Activated CD4-positive, alpha-beta T cell treated with anti-CD3 and anti-CD28 coated beads, Interleukin-10, Interleukin-2, amounts not matched to agents 100 ng/mL and 50 ng/mL, durations not matched to agents 16 hours and 8 hours (primary cell): Measurements from ENCODE around the gene POU5F1.

Source experiments
- DNase-seq: peaks from one replicate; pipeline ENCODE4 v3.0.0-alpha.2; 2020

POU5F1 gene

DNA sequence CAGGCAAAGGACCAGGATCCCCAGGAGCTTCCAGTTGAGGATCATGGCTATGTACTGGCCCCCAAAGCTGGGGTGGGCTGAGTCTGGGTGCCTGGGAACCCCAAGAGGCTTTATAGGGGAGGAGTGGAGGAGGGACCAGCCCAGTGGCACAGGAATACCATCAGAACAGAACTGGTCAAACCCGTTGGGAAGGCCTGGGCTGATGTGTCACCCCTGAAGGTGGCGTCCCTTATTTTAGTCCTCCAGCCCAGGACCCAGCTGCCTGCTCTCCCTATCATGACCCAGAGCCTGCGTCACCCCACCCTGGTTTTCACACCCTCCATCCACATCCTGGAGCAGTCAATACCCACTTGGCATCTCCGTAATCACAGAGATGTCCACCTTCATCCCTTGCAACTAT lies 31.5 kb downstream of the POU5F1 start, which contains the start of gene PSORS1C2:
PSORS1C2 (minus strand) TSS at position 85 of the 400 bp plus-strand sequence; CDS start at position 45, 40 bp downstream.
- no peak for DNase-seq

DNA sequence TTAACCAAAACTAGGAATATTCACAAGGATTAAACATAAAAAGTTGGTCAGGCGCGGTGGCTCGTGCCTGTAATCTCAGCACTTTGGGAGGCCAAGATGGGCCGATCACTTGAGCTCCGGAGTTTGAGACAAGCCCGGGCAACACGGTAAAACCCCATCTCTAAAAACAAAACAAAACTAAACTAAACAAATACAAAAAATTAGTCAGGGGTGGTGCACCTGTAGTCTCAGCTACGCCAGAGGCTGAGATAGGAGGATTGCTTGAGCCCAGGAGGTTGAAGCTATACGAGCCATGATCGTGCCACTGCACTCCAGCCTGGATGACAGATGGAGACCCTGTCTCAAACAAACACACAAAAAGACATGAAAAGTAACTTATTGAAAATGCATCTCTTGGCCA lies 34.8 kb downstream of the POU5F1 start:
- no peak for DNase-seq

DNA sequence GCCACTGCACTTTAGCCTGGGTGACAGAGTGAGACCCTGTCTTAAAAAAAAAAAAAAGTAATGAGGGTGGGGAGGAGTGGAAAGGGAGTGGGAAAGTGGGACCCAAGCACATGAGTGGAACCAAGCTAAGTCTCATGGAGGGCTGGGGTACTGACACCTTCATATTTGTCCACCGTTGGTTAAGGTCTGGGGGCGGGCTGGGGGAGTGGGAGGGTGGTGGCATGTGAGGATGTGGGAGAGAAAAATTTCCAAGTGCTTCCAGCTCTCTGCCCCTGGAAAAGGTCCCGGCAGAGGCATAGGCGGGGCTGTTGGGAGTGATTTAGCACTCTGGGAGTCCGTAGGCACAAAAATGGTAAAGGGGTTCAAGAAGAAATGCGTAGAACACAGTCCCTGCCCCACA lies 37.7 kb downstream of the POU5F1 start:
- no peak for DNase-seq

DNA sequence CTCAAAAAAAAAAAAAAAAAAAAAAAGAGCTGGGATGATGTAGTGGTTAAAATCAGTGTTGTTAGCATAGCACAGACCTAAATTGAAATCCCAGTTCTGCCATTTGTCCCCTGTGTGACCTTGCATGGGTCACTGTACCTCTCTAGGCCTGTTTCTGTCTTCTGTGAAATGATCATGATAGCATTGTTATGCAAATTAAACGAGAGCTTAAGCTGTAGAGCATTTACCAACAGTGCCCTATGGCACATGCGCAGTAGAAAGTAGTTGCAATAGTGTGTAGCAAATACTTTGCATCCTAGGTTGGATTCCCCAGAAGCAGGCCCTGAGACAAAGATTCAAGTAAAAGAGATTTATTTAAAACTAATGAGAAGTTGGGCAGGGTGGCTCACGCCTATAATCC lies 38.9 kb downstream of the POU5F1 start:
- DNase-seq: no peak

DNA sequence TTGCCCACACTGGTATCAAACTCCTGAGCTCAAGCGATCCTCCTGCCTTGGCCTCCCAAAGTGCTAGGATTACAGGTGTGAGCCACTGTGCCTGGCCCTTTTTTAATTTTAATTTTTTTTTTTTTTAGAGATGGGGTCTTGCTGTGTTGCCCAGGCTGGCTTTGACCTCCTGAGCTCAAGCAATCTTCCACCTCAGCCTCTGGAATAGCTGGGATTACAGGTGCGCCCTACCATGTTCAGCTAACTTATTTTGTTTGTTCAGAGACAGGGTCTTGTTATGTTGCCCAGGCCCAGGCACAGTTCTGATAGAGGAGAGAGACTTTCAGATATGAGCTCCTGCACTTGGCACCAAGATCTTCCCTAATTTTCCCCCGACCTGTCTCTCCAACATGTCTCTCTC lies 39.7 kb downstream of the POU5F1 start:
- DNase-seq: no peak

DNA sequence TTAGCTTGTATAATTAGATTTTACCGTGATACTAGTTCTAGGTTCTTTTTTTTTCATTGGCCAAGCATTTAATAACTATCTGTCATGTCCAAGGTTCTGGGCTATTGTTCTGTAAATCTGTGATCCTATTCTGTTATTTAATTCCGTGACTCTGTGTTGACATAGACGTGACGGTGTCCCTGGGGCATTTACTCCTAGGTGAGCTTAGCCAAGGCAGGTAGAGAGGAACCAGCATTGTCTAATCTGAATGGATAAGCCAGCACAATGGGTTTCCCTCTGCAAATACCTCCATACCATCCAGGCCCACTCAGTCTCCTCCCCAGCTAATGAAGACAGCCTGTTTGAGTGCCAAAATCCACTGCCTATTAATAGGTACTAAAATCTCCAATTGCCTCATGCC lies 41.4 kb downstream of the POU5F1 start:
- DNase-seq: no peak

DNA sequence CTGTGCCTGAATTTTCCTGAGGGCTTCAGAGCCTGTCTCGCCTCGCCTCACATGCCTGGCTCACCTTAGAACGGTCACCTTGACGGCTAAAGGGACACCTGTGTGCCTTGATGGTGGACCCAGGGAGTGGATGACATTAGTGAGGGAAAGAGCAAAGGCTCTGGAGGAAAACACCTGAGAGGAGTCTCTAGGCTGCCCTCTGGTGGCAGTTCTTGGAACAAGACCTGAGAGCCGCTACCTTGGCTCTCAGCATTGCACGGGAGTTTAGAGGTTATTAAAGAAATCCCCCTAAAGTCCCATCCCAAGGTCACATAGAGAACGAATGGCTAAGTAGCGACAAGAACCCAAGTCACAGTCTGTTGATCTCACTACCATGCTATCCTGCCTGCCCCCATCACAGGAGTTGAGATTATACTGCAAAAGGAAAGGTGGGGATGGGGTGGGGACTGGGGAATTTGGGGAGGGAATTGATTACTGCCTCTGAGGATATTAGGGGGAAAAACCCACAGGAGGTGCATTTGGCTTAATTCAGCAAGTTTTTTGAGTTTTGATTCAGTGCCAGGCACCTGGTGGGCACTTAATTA lies 42.3 kb downstream of the POU5F1 start:
- peak; percentile 73 for DNase-seq

DNA sequence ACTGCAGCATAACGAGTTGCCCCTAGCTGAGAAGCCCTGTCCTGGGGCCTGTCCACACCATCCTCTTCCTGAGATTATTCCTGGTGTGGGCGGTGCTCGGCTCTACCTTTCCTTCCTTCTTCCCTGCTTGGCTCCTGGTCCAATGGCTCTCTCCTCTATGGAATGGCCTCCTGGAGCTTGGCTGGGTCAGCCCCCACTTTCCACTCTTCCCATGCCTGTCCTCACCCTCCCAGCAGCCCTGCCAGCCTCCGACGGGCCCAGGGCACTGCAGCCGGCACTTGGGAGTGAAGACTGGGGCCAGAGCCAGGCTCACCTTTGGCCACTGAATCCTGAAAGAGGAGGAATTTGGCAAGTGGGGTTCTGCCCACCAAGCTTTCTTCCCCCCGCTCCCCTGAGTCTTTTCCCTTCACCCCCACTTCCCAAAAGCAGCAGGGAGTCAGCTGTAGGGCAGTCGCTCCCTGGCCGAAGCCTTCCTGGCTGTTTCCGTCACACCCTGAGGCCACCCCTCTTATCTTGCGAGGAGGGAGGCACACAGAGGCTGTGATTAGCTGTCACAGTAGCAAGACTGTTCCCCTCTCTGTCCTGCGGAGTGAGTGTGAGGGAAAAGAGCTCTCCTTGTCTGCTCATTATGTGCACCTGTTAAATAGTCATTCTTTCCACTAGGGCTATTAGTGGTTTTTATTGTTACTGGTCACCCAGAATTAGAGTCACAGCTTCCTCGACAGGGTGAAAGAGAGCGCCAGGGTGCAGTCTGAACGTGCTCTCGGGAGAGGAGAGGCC lies 43.9 kb downstream of the POU5F1 start:
- no peak for DNase-seq

DNA sequence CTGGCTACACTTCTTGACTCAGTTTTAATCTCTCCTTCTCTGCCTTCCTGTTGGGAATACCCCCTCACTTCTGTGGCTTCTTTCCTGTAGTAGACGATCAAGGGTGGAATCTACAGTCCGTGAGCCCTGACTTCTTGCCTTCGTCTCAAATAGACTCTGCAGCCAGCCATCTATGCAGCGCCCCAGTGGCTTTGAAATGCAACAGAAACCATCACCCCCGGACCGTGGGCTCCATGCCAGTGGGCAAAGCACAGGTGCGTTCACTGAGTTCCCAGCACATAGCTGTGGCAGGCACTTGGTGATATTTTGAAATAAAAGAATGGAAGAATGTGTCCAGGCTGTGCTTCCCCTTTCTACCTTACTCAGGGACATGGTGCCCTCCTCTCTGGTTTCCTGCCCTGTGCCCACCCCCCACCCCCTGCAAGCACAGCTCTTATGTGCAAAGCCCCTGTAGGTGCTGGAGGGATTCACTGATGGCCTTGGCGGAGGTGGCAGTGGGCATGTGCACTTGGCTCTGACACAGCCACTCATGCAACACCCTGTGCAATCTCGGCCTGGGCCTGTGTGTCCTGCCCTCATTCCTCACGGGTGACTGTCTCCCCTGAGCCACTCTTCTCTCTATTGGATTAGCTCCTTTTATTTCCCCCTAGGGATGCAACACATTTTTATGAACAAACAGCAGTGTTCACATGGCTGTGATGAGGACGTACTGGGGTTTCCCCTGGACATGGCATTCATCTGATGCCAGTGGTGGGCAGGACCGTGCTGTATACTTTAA lies 44.7 kb downstream of the POU5F1 start:
- DNase-seq: no peak

DNA sequence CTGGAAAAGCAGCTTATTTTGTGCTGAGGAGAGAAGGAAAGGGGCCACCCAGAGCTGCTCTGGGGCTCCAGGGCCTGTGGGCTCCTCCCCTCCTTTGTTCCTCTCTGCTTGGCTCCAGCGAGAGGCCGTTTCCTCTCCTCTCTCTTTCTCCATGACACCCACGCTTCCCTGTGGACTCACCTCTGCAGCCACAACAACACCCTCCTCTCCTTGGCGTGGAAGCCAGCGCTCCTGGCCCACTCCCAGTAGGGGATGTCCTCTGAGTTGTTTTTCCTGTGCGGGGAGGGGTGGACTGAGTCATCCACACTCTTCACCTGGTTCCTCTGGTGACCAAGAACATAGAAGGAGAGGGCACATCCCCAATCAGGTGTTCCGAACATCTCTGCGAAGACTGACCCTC lies 45.3 kb downstream of the POU5F1 start:
- no peak for DNase-seq

- no peak for DNase-seq
These were observed 47.4 kb downstream of the POU5F1 start for GRCh38 chr6:31122791-31123706.

GRCh38 chr6:31121131-31121790 lies 49.2 kb downstream of the POU5F1 start:
- DNase-seq: no peak

DNA sequence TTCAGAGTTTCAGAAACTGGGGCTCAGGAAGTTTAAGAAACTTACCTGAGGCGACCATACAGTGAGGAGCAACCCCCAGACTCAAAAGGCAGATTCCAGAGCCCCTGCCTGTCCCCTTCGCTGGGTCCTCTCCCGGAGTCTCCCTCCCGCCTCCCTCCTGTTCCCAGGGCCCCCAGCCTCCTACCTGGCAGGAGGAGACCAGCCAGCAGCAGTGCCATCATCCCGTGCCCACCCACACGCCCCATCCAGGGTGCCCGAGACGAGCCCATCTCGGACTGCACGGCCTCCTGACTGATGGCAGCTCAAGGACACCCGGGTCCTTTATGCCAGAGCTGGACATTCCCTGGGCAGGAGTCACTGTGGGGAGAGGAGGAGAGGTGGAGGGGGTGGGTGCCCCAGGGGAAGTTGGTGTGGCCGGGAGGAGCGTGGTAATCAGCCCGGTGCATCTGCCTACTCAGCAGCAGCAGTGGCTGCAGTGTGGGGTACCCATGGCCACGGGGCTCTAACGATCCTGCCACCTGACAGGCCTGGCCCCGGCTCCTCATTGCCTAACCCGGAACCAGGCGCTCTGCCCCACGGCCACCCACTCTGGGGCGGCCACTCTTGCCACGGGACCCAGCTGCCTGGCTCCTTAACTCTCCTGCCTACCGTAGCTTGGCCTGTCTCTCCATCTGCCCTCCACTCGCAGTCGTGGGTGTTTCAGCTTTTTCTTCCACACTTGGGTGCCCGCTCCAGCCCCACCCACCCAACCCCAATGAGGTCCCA lies 50.1 kb downstream of the POU5F1 start, which contains the start of gene CDSN:
CDSN (minus strand) TSS at position 296 of the 765 bp plus-strand sequence; CDS start at position 269, 27 bp downstream.
- no peak for DNase-seq

- no peak for DNase-seq
These were observed 52.3 kb downstream of the POU5F1 start for GRCh38 chr6:31118178-31118577.

GRCh38 chr6:31116661-31117385 lies 53.7 kb downstream of the POU5F1 start:
- DNase-seq: no peak

GRCh38 chr6:31115941-31116560 lies 54.4 kb downstream of the POU5F1 start:
- DNase-seq: no peak

DNA sequence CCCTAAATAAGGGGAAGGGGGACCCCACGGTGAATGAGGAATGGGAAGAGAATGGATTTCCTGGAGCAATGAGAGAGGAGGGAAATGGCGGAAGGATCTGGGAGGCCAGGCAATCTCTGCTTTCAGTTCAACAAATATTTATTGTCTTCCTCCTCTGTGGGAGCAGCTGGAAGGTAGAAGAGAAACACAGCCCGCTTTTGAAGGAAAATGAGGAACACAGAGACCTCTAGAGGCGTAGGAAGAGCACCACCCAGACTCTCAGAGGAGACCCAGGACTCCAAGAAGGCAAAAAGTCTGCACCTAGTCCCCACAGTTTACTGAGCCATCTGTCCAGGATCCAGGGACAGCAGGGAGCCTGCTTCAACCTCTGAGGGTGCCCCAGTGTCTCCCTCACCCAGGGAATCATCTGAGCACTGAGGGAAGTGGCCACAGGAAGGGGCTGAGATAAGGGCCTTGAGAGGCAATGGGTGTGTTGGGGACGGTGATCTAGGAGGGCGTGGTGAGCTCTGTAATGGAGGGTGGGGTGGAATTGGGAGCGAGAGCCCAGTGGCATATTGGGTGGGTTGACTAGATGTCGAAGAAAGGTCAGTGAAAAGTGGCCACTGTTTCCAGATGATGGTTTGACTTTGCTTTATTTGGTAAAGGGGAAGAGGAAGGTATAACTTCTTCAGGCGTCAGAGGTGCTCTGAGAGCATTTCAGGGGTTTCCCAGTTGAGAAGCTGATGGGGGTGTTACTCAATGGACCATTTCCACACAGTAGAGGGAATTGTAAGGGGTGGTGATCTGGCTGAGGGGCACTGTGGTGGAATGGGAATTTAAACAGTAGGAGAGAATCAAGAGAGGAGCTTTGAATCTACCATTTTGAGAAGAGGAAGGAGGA lies 55.3 kb downstream of the POU5F1 start:
- DNase-seq: no peak

DNA sequence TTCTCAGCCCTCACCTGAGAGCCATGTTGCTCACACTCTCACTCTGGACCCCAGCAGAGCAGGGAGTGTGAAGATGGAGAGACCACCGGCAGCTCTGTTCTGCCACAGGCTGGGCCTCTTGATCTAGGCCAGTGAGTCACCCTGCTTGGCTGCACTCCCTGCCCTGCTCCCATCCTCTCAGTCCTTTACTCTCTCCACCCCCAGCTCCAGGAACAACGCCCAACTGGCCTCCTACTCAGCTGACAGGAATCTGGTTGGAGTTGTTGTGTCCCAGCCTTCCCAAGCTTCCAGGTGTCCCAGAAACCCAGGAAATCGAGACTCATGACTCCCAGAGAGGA lies 56.0 kb downstream of the POU5F1 start, which contains the start of gene PSORS1C1:
PSORS1C1 (plus strand) TSS at position 260 of the 338 bp plus-strand sequence. CDS start 14,833 bp downstream, outside the sequence.
- DNase-seq: no peak
